GM19467 (cell line): ENCODE results near the gene ABCB9.
"Not testable (repeated sequence)": the region's sequence is repeated elsewhere in the genome, so short reads cannot be mapped to it uniquely, and the experiment has no call there.

Source experiments
- ATAC-seq: cut with Tn5 transposase; IDR thresholded peaks from one replicate; pipeline ENCODE4 v1.9.1; 2021; ENCODE audit warnings: mild to moderate bottlenecking, moderate library complexity; ENCODE audit not compliant: unreplicated experiment

The ABCB9 gene

DNA sequence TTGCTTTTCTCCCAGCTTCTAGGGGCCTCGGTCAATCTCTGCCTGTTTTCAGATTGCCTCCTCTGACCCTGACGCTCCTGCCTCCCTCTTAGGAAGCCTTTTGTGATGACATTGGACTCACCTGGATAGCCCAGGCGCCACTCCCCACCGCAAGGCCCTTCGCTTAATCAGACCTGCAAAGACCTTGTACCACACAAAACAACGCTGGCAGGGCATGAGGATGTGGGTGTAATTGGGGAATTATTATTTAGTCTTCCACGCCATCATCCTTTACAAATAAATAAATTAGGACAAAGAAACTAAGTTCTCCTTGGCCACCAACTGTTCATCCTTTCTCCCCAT, 62.6 kb downstream of the ABCB9 start:
- no peak for ATAC-seq

DNA sequence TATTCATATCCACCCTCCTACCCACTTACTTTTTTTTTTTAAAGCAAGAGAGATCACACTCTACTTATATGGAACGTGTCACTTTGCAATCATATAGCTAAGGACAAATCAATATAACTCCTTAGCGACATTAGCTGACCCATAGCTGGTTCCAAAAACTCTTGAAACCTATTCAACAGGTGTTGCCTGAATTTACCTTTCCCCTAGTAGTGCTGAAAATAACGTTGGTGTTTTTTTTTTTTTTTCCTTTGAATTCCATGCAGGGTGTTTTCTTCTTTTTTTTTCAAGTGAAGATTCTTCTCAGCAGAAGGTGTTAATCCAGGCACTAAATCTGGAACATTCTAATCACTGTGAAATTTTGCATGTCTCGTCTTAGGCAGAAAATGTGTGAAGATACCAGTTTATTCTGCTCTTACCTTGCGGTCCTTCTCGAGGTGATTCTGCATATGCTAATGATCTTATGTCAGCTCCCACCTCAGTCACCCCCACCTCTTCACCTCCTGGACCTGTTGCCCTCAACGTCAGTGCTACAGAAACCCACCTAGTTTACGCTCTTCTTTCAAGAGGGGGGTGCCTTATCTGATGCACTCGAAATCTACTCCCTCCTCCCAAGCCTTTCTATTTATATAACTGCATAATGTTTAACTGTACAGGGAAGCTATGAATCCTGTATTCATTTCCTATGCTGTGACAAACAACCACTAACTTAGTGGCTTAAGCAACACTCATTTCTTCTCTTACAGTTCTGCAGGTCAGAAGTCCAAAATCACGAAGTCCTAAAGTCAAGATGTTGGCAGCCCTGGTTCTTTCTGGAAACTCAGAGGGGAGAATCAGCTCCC, 63.2 kb downstream of the ABCB9 start:
- ATAC-seq, result no peak

DNA sequence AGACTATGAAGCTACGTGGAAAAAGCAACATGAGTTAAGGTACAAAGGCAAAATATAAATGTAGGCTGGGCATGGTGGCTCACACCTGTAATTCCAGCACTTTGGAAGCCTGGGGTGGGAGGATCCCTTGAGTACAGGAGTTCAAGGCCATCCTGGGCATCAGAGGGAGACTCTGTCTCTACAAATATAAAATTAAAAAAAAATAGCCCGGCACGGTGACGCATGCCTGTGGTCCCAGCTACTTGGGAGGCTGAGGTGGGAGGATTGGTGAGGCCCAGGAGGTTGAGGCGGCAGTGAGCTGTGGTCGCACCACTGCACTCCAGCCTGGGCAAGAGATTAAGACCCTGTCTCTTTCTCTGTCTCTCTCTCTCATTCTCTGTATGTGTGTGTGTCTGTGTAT, 66.4 kb downstream of the ABCB9 start:
- no peak for ATAC-seq

DNA sequence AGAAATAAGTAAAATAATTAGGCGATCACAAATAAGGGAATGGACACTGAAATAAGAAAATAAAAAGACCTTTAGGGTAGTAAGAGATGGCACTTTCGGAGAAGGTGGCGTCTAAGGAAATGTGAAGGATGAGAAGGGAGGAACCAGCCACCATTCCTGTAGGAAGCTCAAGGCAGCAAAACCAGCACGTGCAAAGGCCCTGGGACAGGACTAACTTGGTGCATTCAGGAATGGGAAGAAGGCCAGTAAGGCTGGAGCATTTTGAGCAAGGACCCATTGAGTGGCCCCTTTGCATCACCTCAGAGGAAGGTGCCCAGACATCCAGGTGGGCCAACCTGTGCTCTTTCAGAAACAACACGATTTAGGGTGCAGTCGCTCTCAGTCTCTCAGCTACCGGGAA, 69.6 kb downstream of the ABCB9 start:
- no peak for ATAC-seq

DNA sequence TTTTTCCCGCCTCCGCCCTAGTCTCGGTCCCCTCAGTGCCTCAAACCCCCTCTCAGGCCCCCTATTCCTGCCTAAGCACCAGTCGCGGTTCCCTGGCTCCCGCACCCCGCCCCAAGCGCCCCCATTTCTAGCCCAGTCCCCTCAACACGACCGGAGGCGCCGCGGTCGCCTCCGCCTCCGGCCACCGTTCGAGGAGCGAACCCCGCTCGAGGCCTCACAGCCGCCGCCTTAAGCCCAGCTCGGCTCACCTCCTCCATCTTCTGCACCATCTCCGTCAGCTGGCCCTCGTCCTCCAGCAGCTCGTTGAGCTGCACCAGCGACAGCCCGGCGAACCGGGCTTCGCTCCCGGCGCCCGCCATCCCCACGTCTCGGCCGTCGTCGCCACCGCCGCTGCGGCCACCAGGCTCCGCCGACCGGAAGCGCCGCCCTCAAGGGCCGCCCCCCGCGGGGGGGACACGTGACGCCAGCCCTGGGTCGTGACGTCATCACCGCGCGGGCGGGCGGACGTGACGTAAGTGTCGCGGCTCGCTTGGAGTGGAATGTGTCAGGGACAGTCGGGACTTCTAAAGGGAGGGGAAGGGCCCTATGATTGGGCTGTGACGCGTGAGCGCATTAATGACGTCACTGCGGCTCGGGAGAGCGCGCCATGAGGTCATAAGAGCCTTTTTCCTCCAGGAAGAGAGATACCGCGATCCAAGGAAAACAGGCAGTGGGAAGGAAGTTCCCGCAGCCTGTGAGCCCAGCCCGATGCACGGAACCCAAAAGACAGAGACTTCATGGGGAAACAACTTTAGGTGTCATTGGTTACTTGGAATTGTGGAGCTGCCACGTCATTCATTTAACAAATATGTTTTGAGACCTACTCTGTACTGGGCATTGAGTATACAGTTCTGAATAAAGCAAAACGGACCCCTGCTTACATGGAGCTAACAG, 70.3 kb downstream of the ABCB9 start, which contains the start of gene VPS37B:
Gene VPS37B, minus strand, starts transcription at position 421 of the 933 bp plus-strand sequence. Its CDS starts 62 bp downstream, at position 359.
- no peak for ATAC-seq

DNA sequence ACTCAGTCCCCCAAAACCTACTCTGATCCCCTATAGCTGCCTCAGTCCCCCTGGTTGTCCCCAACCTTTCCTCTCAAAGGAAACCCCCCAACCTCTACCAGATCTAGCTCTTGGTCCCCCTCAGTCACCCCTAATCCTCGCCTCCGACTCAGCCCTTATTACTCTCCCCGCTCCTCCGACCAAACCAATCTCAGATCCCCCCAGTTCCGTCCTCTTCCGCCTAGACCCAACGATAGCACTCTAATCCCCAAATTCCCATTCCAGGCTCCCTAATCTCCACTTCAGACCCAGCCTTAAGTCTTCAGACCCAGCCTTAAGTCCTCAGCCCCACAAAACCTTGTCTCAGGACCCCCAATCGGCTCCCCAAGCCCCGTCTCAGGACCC, 71.0 kb downstream of the ABCB9 start:
- ATAC-seq, result no peak

DNA sequence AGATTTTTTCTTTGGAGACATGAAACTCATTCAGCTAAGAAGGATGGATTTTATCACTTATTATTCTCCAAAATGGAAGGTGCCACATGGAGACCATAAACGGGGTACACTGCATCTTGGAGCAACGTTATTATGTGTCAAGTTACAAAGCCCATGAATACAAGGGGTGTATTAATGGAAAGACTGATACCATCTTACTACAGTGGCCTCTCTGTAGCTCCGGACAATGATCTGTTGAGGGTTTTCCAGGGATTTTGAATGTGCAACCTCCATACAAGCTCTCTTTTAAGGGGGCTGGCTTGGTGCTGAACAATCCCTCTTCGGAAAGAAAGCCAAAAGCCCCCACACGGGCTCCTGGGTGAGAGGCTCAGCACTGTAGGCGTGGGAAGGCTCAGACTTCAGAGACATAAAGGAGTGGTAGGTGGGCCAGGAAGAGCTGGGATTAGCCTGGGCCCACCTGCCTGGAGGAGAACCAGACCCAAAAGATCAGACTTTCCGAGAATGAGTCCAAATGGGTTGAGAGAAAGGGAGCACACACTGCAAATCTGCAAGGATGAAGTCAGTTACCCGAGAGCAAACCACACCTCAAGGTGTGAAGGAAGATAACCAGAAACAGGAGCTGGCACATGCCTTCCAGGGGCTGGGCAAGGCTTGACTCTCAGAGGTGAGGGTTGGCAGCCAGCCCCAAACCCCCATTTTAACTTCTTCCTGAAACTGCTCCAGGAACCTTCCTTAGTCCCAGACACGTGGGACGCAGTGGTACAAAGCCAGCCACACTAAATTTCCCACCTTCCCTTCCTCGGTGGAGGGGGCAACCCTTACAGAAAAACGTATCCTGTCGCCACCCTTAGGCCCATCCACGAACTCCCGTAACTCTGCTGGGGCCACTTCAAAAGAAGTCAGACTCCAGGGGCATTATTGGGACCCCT, 71.8 kb downstream of the ABCB9 start:
- ATAC-seq, result no peak

DNA sequence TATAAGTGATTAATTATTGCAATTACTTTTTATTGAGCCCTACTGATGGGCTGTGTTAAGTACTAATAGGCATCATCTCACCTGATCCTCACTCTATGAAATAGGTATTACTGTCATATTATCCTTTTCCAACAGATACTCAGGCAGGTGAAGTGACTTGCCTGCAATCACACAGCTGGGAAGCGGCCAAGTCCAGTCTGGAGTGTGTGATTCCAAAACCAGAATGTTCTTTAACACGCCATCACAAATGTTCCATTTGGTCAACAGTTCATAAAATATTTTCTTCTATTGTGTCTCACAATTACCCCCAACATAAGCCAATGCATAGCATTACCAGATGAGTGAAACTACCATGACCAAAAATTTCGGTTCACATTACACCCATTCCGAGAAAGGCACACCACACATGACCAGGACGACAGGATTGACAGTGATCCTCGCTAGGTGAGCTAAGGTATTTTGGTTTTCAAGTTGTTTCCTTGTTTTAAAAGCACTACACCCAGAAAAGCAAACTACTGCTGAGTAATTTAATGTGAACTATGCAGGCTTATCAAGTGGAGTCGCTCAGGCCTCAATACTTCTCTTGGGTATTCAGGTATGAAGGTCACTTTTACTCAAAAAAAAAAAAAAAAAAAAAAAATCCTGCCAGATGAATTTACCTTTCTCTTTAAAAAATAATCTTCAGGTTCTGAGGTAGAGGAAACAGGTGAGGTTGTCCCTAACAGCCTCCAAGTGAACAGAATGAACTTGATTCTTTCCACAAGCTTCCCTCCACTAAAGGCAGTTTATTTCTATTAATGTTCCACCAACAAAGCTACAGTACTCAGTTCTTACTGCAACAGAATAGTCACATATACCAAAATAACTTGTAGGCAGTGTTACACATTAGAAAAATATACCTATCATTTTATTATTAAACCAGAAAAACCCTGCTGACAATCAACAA, 72.8 kb downstream of the ABCB9 start:
- no peak for ATAC-seq

DNA sequence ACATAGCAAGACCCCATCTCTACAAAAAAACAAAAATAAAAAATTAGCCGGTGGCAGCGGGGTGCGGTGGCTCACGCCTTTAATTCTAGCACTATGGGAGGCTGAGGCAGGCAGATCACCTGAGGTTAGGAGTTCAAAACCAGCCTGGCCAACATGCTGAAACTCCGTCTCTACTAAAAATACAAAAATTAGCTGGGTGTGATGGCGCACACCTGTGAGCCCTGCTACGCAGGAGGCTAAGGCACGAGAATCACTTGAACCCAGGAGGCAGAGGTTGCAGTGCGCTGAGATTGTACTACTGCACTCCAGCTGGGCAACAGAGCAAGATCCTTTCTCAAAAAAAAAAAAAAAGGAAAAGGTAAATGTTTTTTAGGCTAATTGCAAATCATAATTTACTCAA, 73.5 kb downstream of the ABCB9 start:
- not testable (repeated sequence) for ATAC-seq

DNA sequence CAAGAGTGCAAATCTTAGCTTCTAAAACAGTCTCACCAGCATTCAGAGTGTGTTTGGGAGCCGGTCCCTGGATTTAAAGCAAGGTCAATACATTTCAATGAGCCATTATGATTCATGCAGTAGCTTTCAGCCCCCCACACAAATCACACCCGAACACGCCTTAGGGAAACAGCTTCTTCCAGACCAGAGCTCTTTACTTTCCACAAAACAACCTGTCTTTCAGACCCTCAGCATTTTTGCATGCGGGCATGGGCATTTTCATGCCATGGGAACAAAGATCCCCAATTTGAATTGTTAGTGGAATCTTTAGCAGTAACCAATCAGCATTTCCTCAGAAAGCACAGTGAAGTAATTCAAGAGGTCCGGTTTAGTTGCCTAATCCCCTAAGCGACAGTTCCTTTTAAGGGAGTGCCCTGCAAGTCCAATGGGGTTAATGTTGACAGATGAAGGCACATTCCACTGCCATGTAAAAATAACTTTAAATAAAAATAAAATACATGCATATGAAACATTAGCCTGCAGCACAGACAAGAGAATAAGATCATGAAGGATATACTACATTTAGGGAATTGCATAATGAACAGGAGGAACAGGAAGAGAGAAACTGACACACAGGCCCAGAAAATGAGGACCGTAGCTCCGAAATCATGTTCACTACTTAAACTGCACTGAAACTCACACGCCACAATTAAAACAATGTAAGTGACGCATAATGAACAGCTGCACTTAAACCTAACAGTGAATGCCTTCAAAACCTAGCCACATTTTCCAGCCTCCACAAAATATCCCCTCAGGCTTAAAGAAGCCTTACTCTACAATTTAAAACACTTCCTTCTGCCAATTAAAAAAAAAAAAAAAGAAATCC, 74.4 kb downstream of the ABCB9 start:
- no peak for ATAC-seq

DNA sequence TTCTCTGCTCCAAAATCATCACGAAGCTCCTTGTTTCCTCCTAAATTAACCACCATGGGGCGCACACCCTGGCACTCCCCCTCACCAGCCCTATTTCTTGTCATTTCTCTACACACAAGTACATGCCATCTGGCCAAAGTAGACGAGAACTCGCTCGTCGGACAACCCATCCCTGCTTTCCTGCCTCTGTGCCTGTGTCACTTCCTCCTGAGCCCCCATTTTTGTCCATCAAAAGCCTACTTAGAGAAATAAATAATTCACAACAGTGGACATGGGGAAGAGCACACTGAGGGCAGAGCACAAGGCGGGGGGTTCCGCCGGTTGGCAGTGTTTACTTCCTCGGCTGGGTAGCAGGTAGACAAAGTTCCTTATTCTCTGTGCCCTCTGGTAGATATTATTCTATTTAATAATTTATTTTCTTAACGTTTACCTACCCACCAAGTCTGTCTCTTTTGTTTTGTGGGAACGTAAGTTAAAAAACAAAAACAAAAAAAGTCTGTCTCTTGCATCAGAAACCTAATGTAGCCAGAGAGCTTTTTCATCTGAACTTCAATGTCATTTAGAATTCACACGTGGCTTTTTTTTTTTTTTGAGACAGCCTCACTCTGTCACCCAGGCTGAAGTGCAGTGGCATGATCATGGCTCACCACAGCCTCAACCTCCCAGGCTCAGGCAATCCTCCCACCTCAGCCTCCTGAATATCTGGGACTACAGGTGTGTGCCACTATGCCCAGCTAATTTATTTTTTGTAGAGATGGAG, 76.3 kb downstream of the ABCB9 start:
- ATAC-seq, result no peak

DNA sequence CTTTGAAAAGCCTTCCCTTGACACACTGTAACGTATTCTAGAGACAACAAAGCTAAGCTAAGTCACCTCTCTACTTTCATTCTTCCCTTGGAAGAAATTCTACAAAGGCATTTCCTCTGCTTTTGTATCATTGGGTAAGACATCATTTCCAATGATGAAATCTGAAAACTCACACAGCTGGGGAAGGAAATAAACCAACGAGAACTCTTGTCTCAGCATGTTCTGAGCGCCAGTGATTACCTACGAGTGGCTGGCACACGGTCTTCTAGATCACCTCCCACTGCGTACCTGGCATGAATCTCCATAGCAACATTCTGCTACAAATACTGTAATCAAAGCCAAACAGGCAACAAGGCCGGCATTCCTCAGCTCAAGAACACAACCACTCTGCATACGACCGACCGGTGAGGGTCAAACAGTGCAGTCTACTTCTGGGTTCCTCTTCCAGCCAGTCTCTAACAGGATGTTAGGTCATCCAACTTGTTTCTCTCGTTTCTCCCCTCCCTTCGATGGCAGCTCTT, 78.0 kb downstream of the ABCB9 start:
- no peak for ATAC-seq

DNA sequence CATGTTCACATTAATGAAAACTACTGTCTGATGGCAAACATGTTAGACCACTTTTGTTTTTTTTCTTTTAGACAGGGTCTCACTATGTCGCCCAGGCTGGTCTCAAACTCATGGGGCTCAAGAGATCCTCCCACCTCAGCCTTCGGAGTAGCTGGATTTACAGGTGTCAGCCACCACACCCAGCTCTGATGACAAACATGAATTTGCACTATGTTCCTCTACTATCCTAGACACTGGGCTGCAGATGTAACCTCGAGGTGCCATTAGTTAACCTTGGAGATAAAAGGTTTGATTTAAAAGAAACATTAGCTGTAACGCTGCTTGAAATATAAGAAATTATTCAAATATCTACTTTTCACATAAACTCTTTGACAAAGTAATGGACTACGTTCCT, 78.4 kb downstream of the ABCB9 start:
- peak; percentile 12 for ATAC-seq

DNA sequence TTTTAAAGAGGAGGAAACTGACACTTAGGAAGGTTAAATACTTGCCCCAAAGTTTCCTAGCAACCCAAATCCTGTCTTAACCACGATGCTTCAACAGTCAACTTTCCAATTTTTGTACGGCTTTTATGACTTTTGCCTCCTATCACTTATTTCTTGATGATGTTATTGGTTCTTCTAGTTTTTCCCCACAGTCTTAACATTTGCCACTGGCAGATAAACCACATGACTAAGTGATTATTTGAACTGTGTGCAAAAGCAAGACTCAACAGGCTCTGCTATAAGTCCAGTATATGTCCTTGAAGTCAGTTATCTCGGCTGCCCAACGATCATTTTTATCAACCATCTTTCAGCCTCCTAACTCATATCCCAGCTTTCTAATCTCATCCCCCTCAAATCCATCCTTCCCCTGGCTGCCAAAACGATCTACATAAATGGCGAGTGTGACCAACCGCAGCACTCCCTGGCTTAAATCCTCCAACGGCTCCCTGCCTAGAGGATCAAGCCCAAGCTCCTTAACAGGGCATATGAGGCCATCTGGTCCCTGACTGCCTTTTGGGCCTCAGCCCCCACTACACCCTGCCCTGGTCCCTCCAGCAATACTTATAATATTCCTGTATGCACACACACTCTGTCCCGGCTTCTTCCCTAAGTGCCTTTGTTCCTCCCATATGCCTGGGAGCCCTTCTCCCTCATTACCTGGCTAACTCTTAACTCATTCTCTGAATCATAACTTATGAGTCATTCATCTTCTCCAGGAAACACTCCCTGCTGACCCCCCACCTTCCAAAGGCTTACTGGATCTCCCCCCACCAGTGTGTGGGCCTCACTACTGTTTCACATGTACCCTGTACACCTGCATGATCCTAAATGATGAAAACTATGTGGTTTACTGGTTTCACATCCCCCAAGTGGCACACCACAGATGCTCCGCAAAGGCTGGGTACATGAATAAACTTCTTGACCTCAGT, 79.1 kb downstream of the ABCB9 start:
- ATAC-seq, result peak; percentile 72

DNA sequence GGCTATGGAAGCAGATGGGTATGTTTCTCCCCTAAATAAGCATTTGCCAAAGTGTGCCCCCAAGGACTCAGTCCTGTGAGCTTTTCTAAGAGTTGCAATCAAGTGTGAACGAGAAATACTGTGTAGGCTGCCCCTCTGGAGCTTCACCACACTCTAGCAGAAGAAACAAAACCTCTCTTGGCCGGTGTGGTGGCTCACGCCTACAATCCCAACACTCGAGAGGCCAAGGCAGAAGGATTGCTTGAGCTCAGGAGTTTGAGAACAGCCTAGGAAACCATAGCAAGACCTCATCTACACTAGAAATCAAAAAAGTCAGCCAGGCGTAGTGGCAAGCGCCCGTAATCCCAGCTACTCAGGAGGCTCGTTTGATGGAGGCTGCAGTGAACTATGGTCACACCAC, 80.1 kb downstream of the ABCB9 start:
- no peak for ATAC-seq

DNA sequence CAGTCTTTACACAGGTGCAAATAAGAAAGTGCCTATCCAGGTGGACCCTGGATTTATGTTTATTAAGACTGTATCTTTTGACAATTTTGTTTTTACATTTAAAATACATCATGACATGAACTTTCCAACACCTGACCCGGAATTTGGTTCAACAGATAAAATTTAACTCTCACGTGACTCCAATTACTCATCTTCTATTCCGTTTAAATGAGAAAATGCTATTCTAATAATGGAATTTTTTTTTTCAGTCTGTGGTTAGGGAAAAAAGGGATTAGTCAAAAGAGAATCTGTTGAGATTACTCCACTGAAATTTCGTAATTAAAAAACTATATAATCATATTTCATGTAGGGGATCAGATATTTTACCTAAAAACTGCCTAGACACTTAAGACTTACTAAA, 81.4 kb downstream of the ABCB9 start:
- ATAC-seq, result no peak
